K562 (cell line): ENCODE measurements around the gene SLX4IP. TPM values are rescaled to one million over a fixed set of nuclear protein-coding genes. Genes with fewer than 3 reads are reported as not detected.

Experiments used
- ATAC-seq: fragments of 200-7000 bp; cut with Tn5 transposase; 3 replicates; pipeline ENCODE4 v1.9.1; 2020; ENCODE audit warnings: moderate library complexity
- BruUV-seq: library from RNA; stranded (reverse); fragments of 400-500 nt; replicated peaks from 2 replicates; lab custom pipeline; 2021; lab: Mats Ljungman, UMichigan
- CTCF ChIA-PET: fragments of 300-600 bp; formaldehyde crosslinking; extraction: SDS; loops from one replicate; lab custom pipeline; 2021; ENCODE audit warnings: low intra/inter-chr PET ratio; lab: Yijun Ruan, JAX
- POLR2A ChIA-PET: fragments of 300-600, 350-650 bp; sonication (Branson Sonifier 250); formaldehyde crosslinking; extraction: SDS; loops from one replicate; lab custom pipeline; 2021; ENCODE audit warnings: antibody characterized with exemption, inconsistent platforms; lab: Yijun Ruan, JAX
- DNase-seq, 4 experiments: peaks; one replicate each; pipeline versions ENCODE4 v3.0.0 to v3.0.0-alpha.2; 2011 to 2018; ENCODE audit warnings: low spot score in 3 of 4, mixed read lengths in 3 of 4; ENCODE audit errors: extremely low read depth in 1 of 4
- FAIRE-seq: peaks from 2 replicates; lab custom pipeline; 2011; peaks lifted over from hg19 to GRCh38; lab: Jason Lieb, UNC
- H2AFZ ChIP-seq: 2 replicates; pipeline ENCODE4 v1.6.0; 2011; ENCODE audit warnings: low read depth, low read length, control low read depth, inconsistent platforms
- H3K27ac ChIP-seq: fragments of 200-600 bp; 3 replicates; pipeline ENCODE4 v1.8.0; 2011; ENCODE audit warnings: low read depth, mild to moderate bottlenecking, control low read depth, inconsistent platforms, low read length, moderate library complexity, mixed read lengths; ENCODE audit errors: extremely low read depth
- H3K27me3 ChIP-seq, 2 experiments: fragments of 300-600 bp in 1 of 2; 2 replicates in 1 of 2; 3 replicates in 1 of 2; pipeline versions ENCODE4 v1.6.0 to v1.8.0; 2011; ENCODE audit warnings: inconsistent platforms in 2 of 2, low read length in 2 of 2, mild to moderate bottlenecking in 1 of 2, mixed read lengths in 1 of 2, moderate library complexity in 1 of 2; ENCODE audit not compliant: control insufficient read depth in 2 of 2, insufficient read depth in 2 of 2
- H3K36me3 ChIP-seq: fragments of 300-600 bp; 3 replicates; pipeline ENCODE4 v1.8.0; 2011; ENCODE audit warnings: mild to moderate bottlenecking, low read length, inconsistent platforms; ENCODE audit not compliant: control insufficient read depth, insufficient read depth
- H3K4me1 ChIP-seq, 2 experiments: fragments of 200-600 bp in 1 of 2; replicated peaks in 1 of 2; 2 replicates in 1 of 2; 3 replicates in 1 of 2; pipeline versions ENCODE4 v1.5.1 to v1.8.0; 2011; ENCODE audit warnings: inconsistent platforms in 2 of 2, low read length in 2 of 2, mild to moderate bottlenecking in 1 of 2, mixed read lengths in 1 of 2, moderate library complexity in 1 of 2; ENCODE audit not compliant: control insufficient read depth in 2 of 2, insufficient read depth in 2 of 2
- H3K4me2 ChIP-seq: 2 replicates; pipeline ENCODE4 v1.6.1; 2011; ENCODE audit warnings: low read length, control low read depth, inconsistent platforms, mixed read lengths; ENCODE audit not compliant: insufficient read depth
- H3K4me3 ChIP-seq: fragments of 200-600 bp; sonication (generic), shearing (Covaris generic); 2 replicates; pipeline ENCODE4 v1.5.1; 2016; ENCODE audit warnings: control low read depth, inconsistent platforms
- H3K79me2 ChIP-seq: fragments of 200-600 bp; 3 replicates; pipeline ENCODE4 v1.8.0; 2011; ENCODE audit warnings: low read length, inconsistent platforms; ENCODE audit not compliant: control insufficient read depth, insufficient read depth
- H3K9ac ChIP-seq, 2 experiments: 2 replicates each; pipeline versions ENCODE4 v1.6.0 to v1.6.1; 2011; ENCODE audit warnings: low read depth in 2 of 2, low read length in 2 of 2, control low read depth in 1 of 2, inconsistent platforms in 1 of 2, mild to moderate bottlenecking in 1 of 2, mixed read lengths in 1 of 2; ENCODE audit not compliant: insufficient read depth in 1 of 2
- H3K9me1 ChIP-seq: one replicate; pipeline ENCODE4 v1.6.0; 2011; ENCODE audit warnings: inconsistent platforms, mild to moderate bottlenecking, low read length, moderate library complexity; ENCODE audit not compliant: control insufficient read depth, insufficient read depth
- H3K9me3 ChIP-seq: replicated peaks from 2 replicates; pipeline ENCODE4 v1.5.1; 2011; ENCODE audit warnings: low read depth, low read length, inconsistent platforms; ENCODE audit not compliant: control insufficient read depth, insufficient read depth
- H4K20me1 ChIP-seq: replicated peaks from 2 replicates; pipeline ENCODE4 v1.6.1; 2011; ENCODE audit warnings: low read length, inconsistent platforms, mixed read lengths; ENCODE audit not compliant: control insufficient read depth, insufficient read depth
- ARID2 ChIP-seq: fragments of 450-650 bp; IDR thresholded peaks from 2 replicates; pipeline ENCODE4 v1.6.1; 2017; ENCODE audit warnings: antibody characterized with exemption, mild to moderate bottlenecking
- EHMT2 ChIP-seq: fragments of 450-650 bp; IDR thresholded peaks from 2 replicates; pipeline ENCODE4 v1.6.1; 2018; ENCODE audit warnings: antibody characterized with exemption
- ESRRA ChIP-seq: fragments of 450-650 bp; IDR thresholded peaks from 2 replicates; pipeline ENCODE4 v1.6.1; 2014; ENCODE audit warnings: low read depth, mild to moderate bottlenecking, moderate library complexity, borderline replicate concordance
- GMEB1 ChIP-seq: fragments of 250-450 bp; sonication (Bioruptor Pico); IDR thresholded peaks from 2 replicates; pipeline ENCODE4 v1.4.0; 2020; ENCODE audit warnings: mild to moderate bottlenecking
- HNRNPH1 ChIP-seq: fragments of 200-400 bp; formaldehyde crosslinking; optimal IDR thresholded peaks from 2 replicates; pipeline ENCODE3; 2017; ENCODE audit warnings: low read depth, mild to moderate bottlenecking, low read length, moderate library complexity
- ILF3 ChIP-seq: fragments of 450-650 bp; IDR thresholded peaks from 2 replicates; pipeline ENCODE4 v1.6.1; 2018; ENCODE audit warnings: antibody characterized with exemption, mild to moderate bottlenecking, moderate library complexity, borderline replicate concordance
- NCOA2 ChIP-seq, 2 experiments: fragments of 450-650 bp; IDR thresholded peaks; 2 replicates each; pipeline ENCODE4 v1.6.1; 2018; ENCODE audit warnings: mild to moderate bottlenecking in 2 of 2, moderate library complexity in 1 of 2; ENCODE audit not compliant: partially characterized antibody in 2 of 2
- NCOR1 ChIP-seq: fragments of 450-650 bp; IDR thresholded peaks from 2 replicates; pipeline ENCODE4 v1.6.1; 2016; ENCODE audit warnings: mild to moderate bottlenecking, moderate library complexity
- NELFE ChIP-seq: IDR thresholded peaks from 2 replicates; pipeline ENCODE4 v1.6.1; 2011; ENCODE audit warnings: mild to moderate bottlenecking; ENCODE audit not compliant: insufficient read depth, insufficient read length
- POU5F1 ChIP-seq: fragments of 150-350 bp; IDR thresholded peaks from 2 replicates; pipeline ENCODE4 v1.6.1; 2014; ENCODE audit warnings: borderline replicate concordance, low read length, low read depth, mild to moderate bottlenecking; ENCODE audit not compliant: partially characterized antibody
- PTRF ChIP-seq: fragments of 450-650 bp; IDR thresholded peaks from 2 replicates; pipeline ENCODE4 v1.6.1; 2016; ENCODE audit warnings: mild to moderate bottlenecking, missing genetic modification characterization, missing compliant biosample characterization
- RFX1 ChIP-seq: fragments of 450-650 bp; IDR thresholded peaks from 2 replicates; pipeline ENCODE4 v1.6.1; 2016; ENCODE audit warnings: mild to moderate bottlenecking, moderate library complexity
- SP1 ChIP-seq: sonication (generic); formaldehyde crosslinking; IDR thresholded peaks from 2 replicates; pipeline ENCODE4 v1.8.1; 2022; ENCODE audit warnings: mild to moderate bottlenecking, missing genetic modification reagents
- ZBTB9 ChIP-seq: fragments of 450-650 bp; formaldehyde crosslinking; IDR thresholded peaks from 2 replicates; pipeline ENCODE4 v1.4.0; 2020; ENCODE audit warnings: mild to moderate bottlenecking, moderate library complexity
- ZNF217 ChIP-seq: sonication (generic); formaldehyde crosslinking; IDR thresholded peaks from 2 replicates; pipeline ENCODE4 v1.8.0; 2022; ENCODE audit warnings: mild to moderate bottlenecking, missing genetic modification reagents
- ZNF518B ChIP-seq: fragments of 250-450 bp; sonication (Bioruptor Pico); IDR thresholded peaks from 2 replicates; pipeline ENCODE4 v1.5.0; 2021; ENCODE audit warnings: mild to moderate bottlenecking, moderate library complexity
- ZNF668 ChIP-seq: fragments of 250-450 bp; sonication (Bioruptor Pico); IDR thresholded peaks from 2 replicates; pipeline ENCODE4 v1.8.0; 2022; ENCODE audit warnings: mild to moderate bottlenecking, inconsistent platforms
- ZNF696 ChIP-seq: fragments of 250-450 bp; sonication (Bioruptor Pico); conservative IDR thresholded peaks from 2 replicates; pipeline ENCODE4 v1.4.0; 2020; ENCODE audit warnings: mild to moderate bottlenecking, moderate library complexity
- WGBS: fragments of 100-300 bp; shearing (Covaris generic); methylation state at CpG from one replicate; pipeline ENCODE4 v1.1.6; 2016; ENCODE audit warnings: low coverage, mixed read lengths; ENCODE audit not compliant: insufficient coverage; ENCODE audit errors: missing lambda C conversion rate; 5-methylcytosine and 5-hydroxymethylcytosine counted together
- in situ Hi-C: fragments of 300-500 bp; cut with MboI; formaldehyde crosslinking; loops from 4 replicates; pipeline ENCODE4 v1.15.0; 2018; ENCODE audit warnings: inconsistent platforms, mixed read lengths
- intact Hi-C: fragments of 100-400 bp; cut with micrococcal nuclease; formaldehyde crosslinking; loops from 2 replicates; pipeline ENCODE4 v1.14.2; 2022
- polyA plus RNA-seq, 8 experiments: library from polyadenylated mRNA; depleted of rRNA in 4 of 8; stranded (reverse) in 5 of 8; unstranded in 3 of 8; fragments of >200 nt; fragmentation: Nextera tagmentation in 2 of 8; fragmentation: Illumina TruSeq in 1 of 8; extraction: Ambion mirVana in 2 of 8; extraction: Trizol in 1 of 8; gene quantifications; 2 replicates each; pipeline versions ENCODE4 v1.2.1 to v1.2.3, GENCODE V29; 2011 to 2014; ENCODE audit warnings: inconsistent platforms in 1 of 8, missing spikeins in 1 of 8
- total RNA-seq, 7 experiments: library from RNA; depleted of rRNA in 6 of 7; stranded (reverse); fragments of >200 nt in 6 of 7; fragmentation: Illumina TruSeq in 2 of 7; extraction: Trizol in 2 of 7; gene quantifications; 2 replicates each; pipeline versions ENCODE4 v1.2.1 to v1.2.3, GENCODE V29; 2011 to 2021; ENCODE audit warnings: low replicate concordance in 1 of 7

SLX4IP gene
- total and polyA plus RNA-seq, 9 of the 15 experiments (the other 6 are each of a cell fraction or from before 2014, with no cell fraction given) = 1.5 to 5.9 (median 3.5) TPM

GRCh38 chr20:10472871-10473270 lies 37.8 kb downstream of the SLX4IP start:
- no peak overlapping the region for H3K4me3 ChIP-seq
- FAIRE-seq = no peak
- H3K27me3 ChIP-seq = no peaks in the 10 kb centered on the region
- in situ Hi-C loops = no loop called here
- CTCF ChIA-PET = no interaction called here
- no CpG with 5 or more reads among the region's 2 CpGs for WGBS
- no peaks in the 10 kb centered on the region for H4K20me1 ChIP-seq
- POLR2A ChIA-PET = no interaction called here
- no peak overlapping the region for H3K9ac ChIP-seq
- no peak for DNase-seq
- no peaks in the 10 kb centered on the region for H3K9me3 ChIP-seq
- ATAC-seq = no peak
- no peak overlapping the region for H3K4me2 ChIP-seq
- no TSS peak for BruUV-seq
- H2AFZ ChIP-seq = no peak overlapping the region
- intact Hi-C loops = no loop called here
- no peak for TF ChIP-seq NCOA2 (IDR thresholded peaks at IDR 0.05; ENCODE audit: partially characterized antibody in 2 of 2)
- TF ChIP-seq GMEB1 (CRISPR knock-in tag) = no peak
- TF ChIP-seq SP1 (CRISPR knock-in tag) = no peak
- TF ChIP-seq RFX1 = no peak
- TF ChIP-seq ZNF696 (CRISPR knock-in tag) = no peak
- TF ChIP-seq ZNF518B (CRISPR knock-in tag) = no peak
- no peak for TF ChIP-seq NCOR1
- no peak for TF ChIP-seq POU5F1
- no peak for TF ChIP-seq PTRF
- TF ChIP-seq HNRNPH1 = no peak
- TF ChIP-seq ZNF217 (CRISPR knock-in tag) = no peak
- TF ChIP-seq ARID2 = no peak
- TF ChIP-seq ZNF668 (CRISPR knock-in tag) = no peak
- TF ChIP-seq NELFE = no peak
- TF ChIP-seq EHMT2 = no peak
- no peak for TF ChIP-seq ESRRA
- TF ChIP-seq ILF3 = no peak
- no peak for TF ChIP-seq ZBTB9
- no peaks in the 10 kb centered on the region for H3K9me1 ChIP-seq
- H3K79me2 ChIP-seq = no peaks in the 10 kb centered on the region
- no peaks in the 10 kb centered on the region for H3K36me3 ChIP-seq
- peaks cover 0 to 22% of the 10 kb centered on the region in 2 experiments; a peak in 4 of 5 replicates for H3K4me1 ChIP-seq
- H3K27ac ChIP-seq = no peak overlapping the region
